ENCODE data around the gene ENO1. TPM values are rescaled to one million over a fixed set of nuclear protein-coding genes. Genes with fewer than 3 reads are reported as not detected.
A peak's percentile ranks its signal among the peaks of the same experiment; 100 is the strongest.

The ENO1 gene
- total and polyA plus RNA-seq, 9 of the 15 experiments (the other 6 are each of a cell fraction or from before 2014, with no cell fraction given) = 2,249 to 7,472 (median 2,868) TPM

DNA sequence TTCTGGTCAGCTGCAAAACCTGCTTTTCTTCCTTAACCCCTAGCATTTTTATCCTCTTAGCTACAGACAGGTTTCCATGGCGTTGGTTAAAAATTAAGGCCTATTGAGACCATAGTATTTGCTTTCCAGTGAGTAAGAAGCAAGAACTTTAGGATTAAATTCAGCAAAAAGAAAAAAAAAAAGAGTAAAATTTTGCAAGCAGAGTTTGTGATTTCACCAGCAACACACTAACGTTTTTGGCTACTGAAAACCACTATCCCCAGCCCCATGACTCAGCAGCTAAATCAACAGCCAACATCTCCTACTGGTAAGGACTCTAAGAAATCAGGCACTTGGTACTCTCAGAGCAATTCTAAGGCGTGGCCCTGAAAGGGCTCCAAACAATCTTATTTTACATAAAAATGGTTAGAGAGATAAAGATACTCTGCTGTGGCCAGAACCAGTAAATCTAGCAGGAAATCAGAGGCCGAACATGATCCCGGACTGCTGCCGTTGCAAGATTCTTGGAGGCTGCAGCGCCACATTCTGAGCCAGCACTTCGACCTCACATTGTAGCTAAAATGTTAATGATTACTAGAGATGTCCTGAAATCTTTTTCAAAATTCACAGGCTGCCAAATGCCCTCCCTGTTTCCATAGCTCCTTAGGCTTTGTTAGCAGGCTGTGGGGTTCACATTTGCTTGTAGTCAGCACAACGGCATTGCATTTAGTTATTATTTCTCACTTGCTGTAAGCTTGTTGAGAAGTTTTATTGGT, 1.6 kb upstream of the ENO1 start (continued):
- TF ChIP-seq, protein P1, sequence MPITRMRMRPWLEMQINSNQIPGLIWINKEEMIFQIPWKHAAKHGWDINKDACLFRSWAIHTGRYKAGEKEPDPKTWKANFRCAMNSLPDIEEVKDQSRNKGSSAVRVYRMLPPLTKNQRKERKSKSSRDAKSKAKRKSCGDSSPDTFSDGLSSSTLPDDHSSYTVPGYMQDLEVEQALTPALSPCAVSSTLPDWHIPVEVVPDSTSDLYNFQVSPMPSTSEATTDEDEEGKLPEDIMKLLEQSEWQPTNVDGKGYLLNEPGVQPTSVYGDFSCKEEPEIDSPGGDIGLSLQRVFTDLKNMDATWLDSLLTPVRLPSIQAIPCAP (CRISPR knock-in tag; IDR thresholded peaks at IDR 0.05; ENCODE audit: borderline replicate concordance) = no peak
- TF ChIP-seq MTA2 (IDR thresholded peaks at IDR 0.05; ENCODE audit: low read depth) (peak; percentile 41; the same call in 1 of the 2 replicates), KLF10 (CRISPR knock-in tag; IDR thresholded peaks at IDR 0.05) (no peak), POLR2B (IDR thresholded peaks at IDR 0.05; ENCODE audit: low read depth, partially characterized antibody) (no peak), BACH1 (tag; IDR thresholded peaks at IDR 0.05) (peak; percentile 90), KDM5B (IDR thresholded peaks at IDR 0.05; ENCODE audit: insufficient replicate concordance, low read depth, low read length) (peak; percentile 30), BCL6 (CRISPR knock-in tag; IDR thresholded peaks at IDR 0.05) (no peak), ARID1B (IDR thresholded peaks at IDR 0.05) (peak; percentile 80), CBX2 (IDR thresholded peaks at IDR 0.05; ENCODE audit: insufficient read depth, low read length, poor library complexity, severe bottlenecking) (no peak), ZNF76 (CRISPR knock-in tag; IDR thresholded peaks at IDR 0.05; ENCODE audit: borderline replicate concordance) (no peak), BMI1 (IDR thresholded peaks at IDR 0.05; ENCODE audit: low read length) (no peak), ZNF785 (CRISPR knock-in tag; IDR thresholded peaks at IDR 0.05) (no peak), SP2 (IDR thresholded peaks at IDR 0.05; ENCODE audit: extremely low read depth, low read depth, low read length, poor library complexity, severe bottlenecking) (no peak), SRSF7 (optimal IDR thresholded peaks at IDR 0.05; ENCODE audit: low read depth, low read length) (no peak), CBX3 (IDR thresholded peaks at IDR 0.05; ENCODE audit: borderline replicate concordance in 1 of 2, low read length in 2 of 2) (peak in 1 of 2 experiments; percentile 64; a peak in 2 of 3 replicates), KLF6 (CRISPR knock-in tag; IDR thresholded peaks at IDR 0.05; ENCODE audit: borderline replicate concordance) (no peak), TRIM24 (IDR thresholded peaks at IDR 0.05) (peak in 1 of 2 experiments; percentile 52; a peak in 1 of 4 replicates), NFE2 (IDR thresholded peaks at IDR 0.05; ENCODE audit: low read depth) (peak; percentile 99), RCOR1 (IDR thresholded peaks at IDR 0.05; ENCODE audit: borderline replicate concordance in 1 of 2, low read depth in 2 of 2, low read length in 2 of 2) (peak; percentile 97 to 99)
- TF ChIP-seq, protein P2, sequence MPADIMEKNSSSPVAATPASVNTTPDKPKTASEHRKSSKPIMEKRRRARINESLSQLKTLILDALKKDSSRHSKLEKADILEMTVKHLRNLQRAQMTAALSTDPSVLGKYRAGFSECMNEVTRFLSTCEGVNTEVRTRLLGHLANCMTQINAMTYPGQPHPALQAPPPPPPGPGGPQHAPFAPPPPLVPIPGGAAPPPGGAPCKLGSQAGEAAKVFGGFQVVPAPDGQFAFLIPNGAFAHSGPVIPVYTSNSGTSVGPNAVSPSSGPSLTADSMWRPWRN (IDR thresholded peaks at IDR 0.05; ENCODE audit: low read depth) = 0 out of 2 replicates have a peak, but pooled peaks have one; percentile 44
- TF ChIP-seq, protein P3, sequence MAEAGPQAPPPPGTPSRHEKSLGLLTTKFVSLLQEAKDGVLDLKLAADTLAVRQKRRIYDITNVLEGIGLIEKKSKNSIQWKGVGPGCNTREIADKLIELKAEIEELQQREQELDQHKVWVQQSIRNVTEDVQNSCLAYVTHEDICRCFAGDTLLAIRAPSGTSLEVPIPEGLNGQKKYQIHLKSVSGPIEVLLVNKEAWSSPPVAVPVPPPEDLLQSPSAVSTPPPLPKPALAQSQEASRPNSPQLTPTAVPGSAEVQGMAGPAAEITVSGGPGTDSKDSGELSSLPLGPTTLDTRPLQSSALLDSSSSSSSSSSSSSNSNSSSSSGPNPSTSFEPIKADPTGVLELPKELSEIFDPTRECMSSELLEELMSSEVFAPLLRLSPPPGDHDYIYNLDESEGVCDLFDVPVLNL (CRISPR knock-in tag; IDR thresholded peaks at IDR 0.05; ENCODE audit: low read depth) = no peak
- TF ChIP-seq, protein P4, sequence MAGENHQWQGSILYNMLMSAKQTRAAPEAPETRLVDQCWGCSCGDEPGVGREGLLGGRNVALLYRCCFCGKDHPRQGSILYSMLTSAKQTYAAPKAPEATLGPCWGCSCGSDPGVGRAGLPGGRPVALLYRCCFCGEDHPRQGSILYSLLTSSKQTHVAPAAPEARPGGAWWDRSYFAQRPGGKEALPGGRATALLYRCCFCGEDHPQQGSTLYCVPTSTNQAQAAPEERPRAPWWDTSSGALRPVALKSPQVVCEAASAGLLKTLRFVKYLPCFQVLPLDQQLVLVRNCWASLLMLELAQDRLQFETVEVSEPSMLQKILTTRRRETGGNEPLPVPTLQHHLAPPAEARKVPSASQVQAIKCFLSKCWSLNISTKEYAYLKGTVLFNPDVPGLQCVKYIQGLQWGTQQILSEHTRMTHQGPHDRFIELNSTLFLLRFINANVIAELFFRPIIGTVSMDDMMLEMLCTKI (IDR thresholded peaks at IDR 0.05; ENCODE audit: partially characterized antibody) = no peak
- TF ChIP-seq, protein P5, sequence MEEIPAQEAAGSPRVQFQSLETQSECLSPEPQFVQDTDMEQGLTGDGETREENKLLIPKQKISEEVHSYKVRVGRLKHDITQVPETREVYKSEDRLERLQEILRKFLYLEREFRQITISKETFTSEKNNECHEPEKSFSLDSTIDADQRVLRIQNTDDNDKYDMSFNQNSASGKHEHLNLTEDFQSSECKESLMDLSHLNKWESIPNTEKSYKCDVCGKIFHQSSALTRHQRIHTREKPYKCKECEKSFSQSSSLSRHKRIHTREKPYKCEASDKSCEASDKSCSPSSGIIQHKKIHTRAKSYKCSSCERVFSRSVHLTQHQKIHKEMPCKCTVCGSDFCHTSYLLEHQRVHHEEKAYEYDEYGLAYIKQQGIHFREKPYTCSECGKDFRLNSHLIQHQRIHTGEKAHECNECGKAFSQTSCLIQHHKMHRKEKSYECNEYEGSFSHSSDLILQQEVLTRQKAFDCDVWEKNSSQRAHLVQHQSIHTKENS (CRISPR knock-in tag; IDR thresholded peaks at IDR 0.05) = no peak
